Gastroesophageal sphincter (tissue), 4 donors: ENCODE measurements around the gene MS4A18. TPM values are rescaled to one million over a fixed set of nuclear protein-coding genes. Genes with fewer than 3 reads are reported as not detected.
"Not testable (repeated sequence)": the region's sequence is repeated elsewhere in the genome, so short reads cannot be mapped to it uniquely, and the experiment has no call there.

Source experiments
- ATAC-seq: fragments of 150-250 bp; one replicate; pipeline ENCODE4 v1.9.1; 2016; ENCODE audit warnings: mild to moderate bottlenecking, moderate library complexity
- H3K27ac ChIP-seq, 4 donors: fragments of 200-600 bp; sonication (generic) in 3 of 4; 1 replicate in 3 of 4; 2 replicates in 1 of 4; pipeline ENCODE4 v1.5.1; 2016 to 2019
- H3K27me3 ChIP-seq: fragments of 200-600 bp; sonication (generic); one replicate; pipeline ENCODE4 v1.5.1; 2019
- H3K36me3 ChIP-seq, 2 donors: fragments of 200-600 bp; sonication (generic); one replicate each; pipeline ENCODE4 v1.5.1; 2019; ENCODE audit warnings: control low read depth in 1 of 2
- H3K4me1 ChIP-seq, 3 donors: fragments of 200-600 bp; sonication (generic); 1 replicate in 2 of 3; 2 replicates in 1 of 3; pipeline ENCODE4 v1.5.1; 2016 to 2019; ENCODE audit warnings: control low read depth in 2 of 3
- H3K4me3 ChIP-seq, 2 donors: fragments of 200-600 bp; sonication (generic); one replicate each; pipeline ENCODE4 v1.5.1; 2019; ENCODE audit warnings: mild to moderate bottlenecking in 1 of 2, moderate library complexity in 1 of 2
- H3K9me3 ChIP-seq, 3 donors: fragments of 200-600 bp; sonication (generic); one replicate each; pipeline ENCODE4 v1.5.1; 2017 to 2019; ENCODE audit warnings: control low read depth in 2 of 3
- EP300 ChIP-seq: sonication (generic); formaldehyde crosslinking; IDR thresholded peaks from one replicate; pipeline ENCODE4 v1.6.1; 2017; ENCODE audit warnings: antibody characterized with exemption, mild to moderate bottlenecking
- POLR2A ChIP-seq, 2 donors: fragments of 450-650 bp; IDR thresholded peaks; one replicate each; pipeline ENCODE4 v1.6.1; 2017; ENCODE audit warnings: antibody characterized with exemption in 2 of 2, mild to moderate bottlenecking in 2 of 2, moderate library complexity in 1 of 2
- POLR2AphosphoS5 ChIP-seq: sonication (generic); formaldehyde crosslinking; IDR thresholded peaks from one replicate; pipeline ENCODE4 v1.6.1; 2017; ENCODE audit warnings: antibody characterized with exemption
- WGBS, 2 donors: methylation state at CpG; one replicate each; pipeline ENCODE4 v1.1.5; 2018; ENCODE audit warnings: low coverage in 1 of 2; 5-methylcytosine and 5-hydroxymethylcytosine counted together
- total RNA-seq, 4 donors: library from RNA; depleted of rRNA; stranded (reverse); fragments of >200 nt; gene quantifications; one replicate each; pipeline ENCODE4 v1.1.0, GENCODE V29; 2016
- TF ChIP-seq, protein P1 (sequence below), 4 experiments: fragments of 200-600 bp in 2 of 4; fragments of 450-650 bp in 2 of 4; sonication (generic) in 1 of 4; IDR thresholded peaks; one replicate each; pipeline ENCODE4 v1.5.1; 2017 to 2019; ENCODE audit warnings: antibody characterized with exemption in 4 of 4, mild to moderate bottlenecking in 2 of 4, moderate library complexity in 2 of 4

MS4A18 gene
- total RNA-seq: not detected

DNA sequence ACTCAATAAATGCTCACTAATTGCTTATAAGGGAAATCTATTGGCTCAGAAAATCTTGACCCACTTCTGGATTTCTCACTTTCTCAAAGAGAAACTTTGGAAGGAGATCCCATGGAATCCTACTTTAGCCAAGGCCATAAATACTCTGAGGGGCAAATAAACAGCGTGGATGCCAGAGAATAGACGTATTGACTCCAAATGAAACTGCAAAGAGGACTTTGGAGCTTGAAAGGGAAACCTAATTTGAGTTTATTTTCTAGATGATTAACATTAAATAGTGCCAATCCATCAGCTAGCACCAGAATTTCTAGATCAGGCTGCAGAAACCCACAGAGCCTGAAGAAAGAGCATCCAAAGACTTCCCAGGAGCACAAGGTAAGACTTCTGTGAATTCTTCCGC, at the start of gene MS4A18:
TSS of gene MS4A18 (plus strand) at position 301 of the 400 bp plus-strand sequence.
- WGBS, 2 donors: 57 to 74% methylated on average over 2 to 3 of the region's 3 CpGs
- Histone ChIP-seq H3K9me3 (no peaks in the 10 kb centered on the region), H3K27me3 (peaks cover 17% of the 10 kb centered on the region), H3K4me1 (no peaks in the 10 kb centered on the region), H3K36me3 (no peaks in the 10 kb centered on the region), H3K4me3 (no peak within 1 kb of the TSS), H3K27ac (no peak within 1 kb of the TSS)
- ATAC-seq: no peak
- TF ChIP-seq, protein P1, sequence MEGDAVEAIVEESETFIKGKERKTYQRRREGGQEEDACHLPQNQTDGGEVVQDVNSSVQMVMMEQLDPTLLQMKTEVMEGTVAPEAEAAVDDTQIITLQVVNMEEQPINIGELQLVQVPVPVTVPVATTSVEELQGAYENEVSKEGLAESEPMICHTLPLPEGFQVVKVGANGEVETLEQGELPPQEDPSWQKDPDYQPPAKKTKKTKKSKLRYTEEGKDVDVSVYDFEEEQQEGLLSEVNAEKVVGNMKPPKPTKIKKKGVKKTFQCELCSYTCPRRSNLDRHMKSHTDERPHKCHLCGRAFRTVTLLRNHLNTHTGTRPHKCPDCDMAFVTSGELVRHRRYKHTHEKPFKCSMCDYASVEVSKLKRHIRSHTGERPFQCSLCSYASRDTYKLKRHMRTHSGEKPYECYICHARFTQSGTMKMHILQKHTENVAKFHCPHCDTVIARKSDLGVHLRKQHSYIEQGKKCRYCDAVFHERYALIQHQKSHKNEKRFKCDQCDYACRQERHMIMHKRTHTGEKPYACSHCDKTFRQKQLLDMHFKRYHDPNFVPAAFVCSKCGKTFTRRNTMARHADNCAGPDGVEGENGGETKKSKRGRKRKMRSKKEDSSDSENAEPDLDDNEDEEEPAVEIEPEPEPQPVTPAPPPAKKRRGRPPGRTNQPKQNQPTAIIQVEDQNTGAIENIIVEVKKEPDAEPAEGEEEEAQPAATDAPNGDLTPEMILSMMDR (IDR thresholded peaks at IDR 0.05): no peak

DNA sequence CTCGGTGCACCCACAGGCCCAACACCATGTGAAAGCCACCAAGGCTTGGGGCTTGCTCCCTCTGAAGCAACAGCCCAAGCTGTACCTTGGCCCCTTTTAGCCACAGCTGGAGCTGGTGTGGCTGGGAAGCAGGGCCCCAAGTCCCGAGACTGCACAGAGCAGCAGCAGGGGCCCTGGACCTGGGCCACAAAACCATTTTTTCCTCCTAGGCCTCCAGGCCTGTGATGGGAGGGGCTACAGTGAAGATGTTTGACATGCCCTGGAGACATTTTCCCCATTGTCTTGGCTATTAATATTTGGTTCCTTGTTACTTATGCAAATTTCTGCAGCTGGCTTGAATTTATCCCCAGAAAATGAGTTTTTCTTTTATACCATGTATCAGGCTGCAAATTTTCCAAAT, 46.3 kb upstream of the MS4A18 start:
- H3K4me1 ChIP-seq, H3K27me3 ChIP-seq, H3K36me3 ChIP-seq, H3K27ac ChIP-seq, H3K4me3 ChIP-seq, ATAC-seq: not testable (repeated sequence)
- 80% methylated on average over 1 of the region's 2 CpGs for WGBS, 2 donors
- H3K9me3 ChIP-seq: peaks cover 0 to 43% (median 0%) of the 10 kb centered on the region in 3 donors

DNA sequence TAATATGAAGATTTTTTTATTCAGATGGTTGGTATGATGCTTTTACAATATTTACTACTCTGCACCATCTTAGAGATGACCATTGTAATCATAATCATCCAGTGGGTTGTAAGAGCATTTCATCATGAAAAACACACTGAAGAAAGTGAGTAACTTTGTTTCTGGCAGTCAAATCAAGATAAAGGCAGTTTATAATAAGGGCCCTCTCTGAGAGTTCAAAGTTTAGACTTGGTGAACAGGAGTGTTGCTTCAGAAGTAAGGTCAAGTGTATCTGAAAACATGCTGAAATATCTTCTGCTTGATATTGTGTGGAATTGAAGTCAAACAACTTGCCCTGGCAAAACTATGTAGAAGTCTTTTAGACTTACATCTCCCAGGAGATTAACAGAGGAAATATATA, 44.6 kb upstream of the MS4A18 start:
- no peak for ATAC-seq
- Histone ChIP-seq H3K36me3 (no peaks in the 10 kb centered on the region), H3K4me1 (no peaks in the 10 kb centered on the region), H3K27ac (no peak overlapping the region), H3K9me3 (peaks cover 0 to 33% (median 0%) of the 10 kb centered on the region in 3 donors), H3K4me3 (no peak overlapping the region), H3K27me3 (no peaks in the 10 kb centered on the region)
- TF ChIP-seq, protein P1 (IDR thresholded peaks at IDR 0.05): no peak
- TF ChIP-seq POLR2A (IDR thresholded peaks at IDR 0.05): no peak
- no peak for TF ChIP-seq POLR2AphosphoS5
- no peak for TF ChIP-seq EP300

- Histone ChIP-seq H3K4me3 (no peak overlapping the region), H3K36me3 (no peaks in the 10 kb centered on the region), H3K27me3 (no peaks in the 10 kb centered on the region), H3K9me3 (peaks cover 0 to 33% (median 0%) of the 10 kb centered on the region in 3 donors), H3K27ac (no peak overlapping the region), H3K4me1 (no peaks in the 10 kb centered on the region)
- 55 to 60% methylated on average over 3 of the region's 3 CpGs for WGBS, 2 donors
- ATAC-seq: no peak
- TF ChIP-seq, protein P1 (IDR thresholded peaks at IDR 0.05): no peak
- TF ChIP-seq EP300 (no peak), POLR2AphosphoS5 (no peak), POLR2A (IDR thresholded peaks at IDR 0.05) (no peak)
Measured at GRCh38 chr11:60680455-60681119, 43.9 kb upstream of the MS4A18 start.

DNA sequence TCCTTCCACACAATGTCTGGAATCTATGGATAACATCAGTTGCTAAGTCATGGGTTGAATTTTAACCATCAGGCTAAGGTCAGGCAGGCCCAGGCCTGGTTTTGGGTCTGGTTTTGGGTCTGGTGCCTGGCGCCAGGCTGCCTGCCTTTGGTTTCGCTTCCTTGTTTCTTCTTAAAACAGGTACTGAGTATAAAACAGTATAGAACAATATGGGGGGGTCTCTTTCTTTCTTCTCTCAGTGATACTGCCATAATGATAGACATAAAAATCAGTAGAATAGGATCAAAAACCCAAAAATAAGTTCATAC, 40.0 kb upstream of the MS4A18 start:
- H3K36me3 ChIP-seq, H3K27ac ChIP-seq, H3K4me3 ChIP-seq, H3K27me3 ChIP-seq, ATAC-seq, H3K4me1 ChIP-seq: not testable (repeated sequence)
- H3K9me3 ChIP-seq: peaks cover 0 to 14% (median 0%) of the 10 kb centered on the region in 3 donors
- 80% methylated on average over 2 of the region's 2 CpGs; no CpG with 5 or more reads in 1 of the 2 donors for WGBS, 2 donors

- 80 to 81% methylated on average over 1 to 4 of the region's 5 CpGs for WGBS, 2 donors
- no peak for ATAC-seq
- TF ChIP-seq EP300 (no peak), POLR2AphosphoS5 (no peak)
Measured at GRCh38 chr11:60691661-60692060, 32.9 kb upstream of the MS4A18 start.

More at GRCh38 chr11:60691661-60692060, 32.9 kb upstream of the MS4A18 start:
- no peaks in the 10 kb centered on the region for H3K4me1 ChIP-seq
- no peaks in the 10 kb centered on the region for H3K9me3 ChIP-seq
- no peaks in the 10 kb centered on the region for H3K36me3 ChIP-seq
- no peak overlapping the region for H3K4me3 ChIP-seq
- H3K27ac ChIP-seq: no peak overlapping the region
- H3K27me3 ChIP-seq: no peaks in the 10 kb centered on the region
